Ovary (tissue), 9 donors: ENCODE measurements around the gene GAGE13. TPM values are rescaled to one million over a fixed set of nuclear protein-coding genes. Genes with fewer than 3 reads are reported as not detected.
"Not testable (repeated sequence)": the region's sequence is repeated elsewhere in the genome, so short reads cannot be mapped to it uniquely, and the experiment has no call there.

ENCODE experiments used
- DNase-seq, 5 donors: peaks; one replicate each; pipeline ENCODE4 v3.0.0-alpha.2; 2019 to 2020
- H3K27ac ChIP-seq, 2 donors: fragments of 200-600 bp; one replicate each; pipeline versions ENCODE4 v1.5.1 to v1.8.0; 2019 to 2022
- H3K27me3 ChIP-seq: fragments of 200-600 bp; one replicate; pipeline ENCODE4 v1.8.0; 2022
- H3K36me3 ChIP-seq: fragments of 200-600 bp; sonication (generic); one replicate; pipeline ENCODE4 v1.5.1; 2019
- H3K4me1 ChIP-seq: one replicate; pipeline ENCODE4 v1.8.1; 2013; ENCODE audit warnings: mild to moderate bottlenecking, moderate library complexity; ENCODE audit not compliant: insufficient read depth
- H3K4me3 ChIP-seq: fragments of 200-600 bp; sonication (generic); one replicate; pipeline ENCODE4 v1.5.1; 2017
- H3K9me3 ChIP-seq, 2 donors: fragments of 200-600 bp in 1 of 2; sonication (generic) in 1 of 2; one replicate each; pipeline versions ENCODE4 v1.5.1 to v1.8.1; 2013 to 2019; ENCODE audit warnings: mild to moderate bottlenecking in 1 of 2, moderate library complexity in 1 of 2
- CTCF ChIP-seq, 3 donors: fragments of 450-650 bp in 2 of 3; fragments of 200-600 bp in 1 of 3; IDR thresholded peaks; one replicate each; pipeline versions ENCODE4 v1.5.1 to v1.8.0; 2016 to 2022; ENCODE audit warnings: antibody characterized with exemption in 3 of 3, mild to moderate bottlenecking in 1 of 3
- EP300 ChIP-seq: sonication (generic); formaldehyde crosslinking; IDR thresholded peaks from one replicate; pipeline ENCODE4 v1.6.1; 2017; ENCODE audit warnings: antibody characterized with exemption
- POLR2A ChIP-seq: fragments of 450-650 bp; IDR thresholded peaks from one replicate; pipeline ENCODE4 v1.6.1; 2017; ENCODE audit warnings: antibody characterized with exemption, mild to moderate bottlenecking, moderate library complexity
- WGBS, 3 donors: extraction: QIAGEN DNeasy Blood & Tissue Kit in 1 of 3; methylation state at CpG; one replicate each; pipeline versions ENCODE4 v1.1.5 to v1.1.7; 2013 to 2017; 5-methylcytosine and 5-hydroxymethylcytosine counted together
- intact Hi-C, 4 donors: fragments of 100-400 bp; cut with DNase I; formaldehyde crosslinking; loops; one replicate each; pipeline versions ENCODE4 v1.11.0 to v1.15.1; 2022 to 2023
- polyA plus RNA-seq, 2 donors: library from polyadenylated mRNA; stranded (reverse); fragments of 200-250 nt in 1 of 2; fragments of 350-450 nt in 1 of 2; fragmentation: Illumina TruSeq in 1 of 2; extraction: RNeasy Lipid Tissue Mini Kit (QIAGEN cat#74804) in 1 of 2; gene quantifications; one replicate each; pipeline ENCODE4 v1.2.3, GENCODE V29; 2013 to 2014
- total RNA-seq, 7 donors: library from RNA; depleted of rRNA in 2 of 7; stranded (reverse); fragments of >200 nt in 2 of 7; fragmentation: NEBNext Ultra II Directional in 3 of 7; extraction: Animal tissue kit (Norgen Biotek cat#: 25700) in 3 of 7; gene quantifications; one replicate each; pipeline versions ENCODE4 v1.1.0 to v1.2.4, GENCODE V29; 2016 to 2023
- donor health status: DM: no; HTN: no; CAD: no; lungs with moderate emphysema.
- donor health status: DM: no; HTN: no; CAD: no.
- donor health status: Bipolar disorder and iron deficiency.
- donor health status: DM: yes; HTN: yes; CAD: no.
- donor health status: DM: no; HTN: no; CAD: no.
- donor health status: DM: yes; HTN: yes; CAD: no.

GAGE13 gene
- total and polyA plus RNA-seq, 9 donors: 0.69 TPM; not detected in 8

- no peaks in the 10 kb centered on the region for H3K4me1 ChIP-seq
- H3K36me3 ChIP-seq: no peaks in the 10 kb centered on the region
- no peak overlapping the region for H3K4me3 ChIP-seq
- 71 to 84% (median 73%) methylated on average over 1 of the region's 1 CpG for WGBS, 3 donors
- intact Hi-C loops: no loop called here
- H3K27me3 ChIP-seq: no peaks in the 10 kb centered on the region
- TF ChIP-seq CTCF (IDR thresholded peaks at IDR 0.05): no peak
- TF ChIP-seq EP300: no peak
- TF ChIP-seq POLR2A: no peak
- DNase-seq: no peak
- H3K27ac ChIP-seq: no peak overlapping the region
- H3K9me3 ChIP-seq: no peaks in the 10 kb centered on the region
Observed at GRCh38 chrX:49300703-49301102, 30.7 kb upstream of the GAGE13 start.

GRCh38 chrX:49303346-49303745 lies 28.0 kb upstream of the GAGE13 start, which contains the start of gene GAGE10:
TSS of gene GAGE10 (plus strand) at chrX:49303646. CDS start at chrX:49304860, 1,214 bp downstream.
- no peak for DNase-seq
- H3K9me3 ChIP-seq: no peaks in the 10 kb centered on the region
- H3K27ac ChIP-seq: no peak within 1 kb of the TSS
- H3K36me3 ChIP-seq: no peaks in the 10 kb centered on the region
- no peaks in the 10 kb centered on the region for H3K27me3 ChIP-seq
- WGBS, 3 donors: 73 to 85% (median 73%) methylated on average over 15 of the region's 15 CpGs
- no peak for TF ChIP-seq EP300
- no peak for TF ChIP-seq CTCF (IDR thresholded peaks at IDR 0.05)
- TF ChIP-seq POLR2A: no peak
- no peaks in the 10 kb centered on the region for H3K4me1 ChIP-seq
- no peak within 1 kb of the TSS for H3K4me3 ChIP-seq
- intact Hi-C loops: no loop called here

GRCh38 chrX:49307775-49308174 lies 23.6 kb upstream of the GAGE13 start:
- WGBS, 3 donors: 10 to 18% (median 13%) methylated on average over 2 of the region's 2 CpGs
- H3K4me1 ChIP-seq, H3K27me3 ChIP-seq, H3K9me3 ChIP-seq, intact Hi-C loops, DNase-seq, H3K27ac ChIP-seq, H3K4me3 ChIP-seq, H3K36me3 ChIP-seq: not testable (repeated sequence)

- no peaks in the 10 kb centered on the region for H3K27me3 ChIP-seq
- H3K4me1 ChIP-seq: peaks cover 3% of the 10 kb centered on the region
- peak in 4 of 5 donors; percentile 44 to 67 (median 50) for DNase-seq
- intact Hi-C loops: no loop called here
- H3K9me3 ChIP-seq: no peaks in the 10 kb centered on the region
- no peak for TF ChIP-seq POLR2A
- no peak for TF ChIP-seq CTCF (IDR thresholded peaks at IDR 0.05)
- no peak for TF ChIP-seq EP300
- H3K36me3 ChIP-seq: no peaks in the 10 kb centered on the region
- 35 to 46% (median 40%) methylated on average over 15 of the region's 15 CpGs for WGBS, 3 donors
- peak overlapping the region; percentile 36 for H3K4me3 ChIP-seq
- H3K27ac ChIP-seq: peak overlapping the region; percentile 48 to 75
Observed at GRCh38 chrX:49308604-49309269, 22.6 kb upstream of the GAGE13 start.

GRCh38 chrX:49309401-49309981 lies 21.9 kb upstream of the GAGE13 start:
- Histone ChIP-seq H3K9me3 (no peaks in the 10 kb centered on the region), H3K27me3 (no peaks in the 10 kb centered on the region), H3K4me3 (peak overlapping the region; percentile 36), H3K36me3 (no peaks in the 10 kb centered on the region), H3K4me1 (peaks cover 3% of the 10 kb centered on the region), H3K27ac (peak overlapping the region; percentile 48 to 75)
- 12 to 24% (median 16%) methylated on average over 8 of the region's 8 CpGs for WGBS, 3 donors
- DNase-seq: no peak
- intact Hi-C loops: no loop called here
- no peak for TF ChIP-seq EP300
- no peak for TF ChIP-seq CTCF (IDR thresholded peaks at IDR 0.05)
- TF ChIP-seq POLR2A: no peak
